Hepatocyte (in vitro differentiated cells): ENCODE data around the gene PITX2.

ENCODE experiments used
- EZH2 ChIP-seq: fragments of 200-600 bp; sonication (generic); IDR thresholded peaks from 2 replicates; pipeline ENCODE4 v1.6.1; 2016; ENCODE audit warnings: antibody characterized with exemption, mild to moderate bottlenecking, borderline replicate concordance
- EZH2phosphoT487 ChIP-seq: fragments of 200-600 bp; sonication (generic); IDR thresholded peaks from one replicate; pipeline ENCODE4 v1.6.1; 2018; ENCODE audit warnings: antibody characterized with exemption, mild to moderate bottlenecking, low read depth, moderate library complexity; ENCODE audit not compliant: unreplicated experiment, severe bottlenecking
- TF ChIP-seq, protein P1 (sequence below): fragments of 200-600 bp; sonication (generic); IDR thresholded peaks from 2 replicates; pipeline ENCODE4 v1.5.1; 2016; ENCODE audit warnings: antibody characterized with exemption, mild to moderate bottlenecking; ENCODE audit not compliant: poor library complexity

DNA sequence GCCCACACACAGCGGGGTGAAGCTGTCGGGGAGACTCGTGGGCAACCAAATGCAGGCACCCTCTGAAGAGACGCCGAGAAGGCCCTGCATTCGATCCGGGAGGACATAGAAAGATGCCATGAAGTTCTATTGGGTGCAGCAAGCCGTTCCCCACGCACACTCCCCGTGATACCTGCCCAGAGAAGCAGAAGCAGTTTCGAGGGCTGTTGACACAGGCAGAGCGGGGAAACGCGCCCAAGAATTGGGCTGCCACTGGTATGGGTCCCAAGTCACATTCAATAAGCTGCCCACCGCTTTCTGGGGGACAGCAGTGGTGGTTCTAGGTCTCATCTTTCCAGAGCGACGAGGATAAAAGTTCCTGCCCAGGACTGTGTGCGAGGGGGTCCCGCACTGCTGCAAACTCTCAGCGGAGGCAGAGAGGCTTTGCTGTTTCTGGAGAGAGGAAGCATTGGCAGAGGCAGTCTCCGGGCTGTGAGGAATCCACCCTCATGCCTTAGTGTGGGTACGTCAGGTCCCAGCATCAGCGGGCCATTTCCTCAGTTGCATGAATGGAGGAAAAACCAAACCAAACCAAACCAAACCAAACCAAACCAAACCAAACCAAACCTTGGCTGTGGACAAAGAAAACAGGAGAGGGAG lies 10.1 kb downstream of the PITX2 start:
- TF ChIP-seq EZH2phosphoT487 (no peak), EZH2 (no peak)
- TF ChIP-seq, protein P1, sequence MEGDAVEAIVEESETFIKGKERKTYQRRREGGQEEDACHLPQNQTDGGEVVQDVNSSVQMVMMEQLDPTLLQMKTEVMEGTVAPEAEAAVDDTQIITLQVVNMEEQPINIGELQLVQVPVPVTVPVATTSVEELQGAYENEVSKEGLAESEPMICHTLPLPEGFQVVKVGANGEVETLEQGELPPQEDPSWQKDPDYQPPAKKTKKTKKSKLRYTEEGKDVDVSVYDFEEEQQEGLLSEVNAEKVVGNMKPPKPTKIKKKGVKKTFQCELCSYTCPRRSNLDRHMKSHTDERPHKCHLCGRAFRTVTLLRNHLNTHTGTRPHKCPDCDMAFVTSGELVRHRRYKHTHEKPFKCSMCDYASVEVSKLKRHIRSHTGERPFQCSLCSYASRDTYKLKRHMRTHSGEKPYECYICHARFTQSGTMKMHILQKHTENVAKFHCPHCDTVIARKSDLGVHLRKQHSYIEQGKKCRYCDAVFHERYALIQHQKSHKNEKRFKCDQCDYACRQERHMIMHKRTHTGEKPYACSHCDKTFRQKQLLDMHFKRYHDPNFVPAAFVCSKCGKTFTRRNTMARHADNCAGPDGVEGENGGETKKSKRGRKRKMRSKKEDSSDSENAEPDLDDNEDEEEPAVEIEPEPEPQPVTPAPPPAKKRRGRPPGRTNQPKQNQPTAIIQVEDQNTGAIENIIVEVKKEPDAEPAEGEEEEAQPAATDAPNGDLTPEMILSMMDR: no peak
